HepG2 (cell line): ENCODE data around the gene FUOM. TPM values are rescaled to one million over a fixed set of nuclear protein-coding genes. Genes with fewer than 3 reads are reported as not detected.

ENCODE experiments used
- CEBPZ ChIP-seq: IDR thresholded peaks from 2 replicates; pipeline ENCODE4 v1.6.1; 2012; ENCODE audit warnings: low read length, improper control_type of control experiment
- FOSL2 ChIP-seq: sonication (generic); formaldehyde crosslinking; IDR thresholded peaks from 2 replicates; pipeline ENCODE4 v1.4.0; 2020; ENCODE audit warnings: missing genetic modification reagents
- HINFP ChIP-seq: sonication (generic); formaldehyde crosslinking; IDR thresholded peaks from 2 replicates; pipeline ENCODE4 v1.4.0; 2020; ENCODE audit warnings: low read depth, mild to moderate bottlenecking, missing genetic modification reagents
- KDM5B ChIP-seq: sonication (generic); formaldehyde crosslinking; IDR thresholded peaks from 2 replicates; pipeline ENCODE4 v1.4.0; 2020; ENCODE audit warnings: missing genetic modification reagents, mild to moderate bottlenecking, borderline replicate concordance
- PCBP2 ChIP-seq: fragments of 200-400 bp; formaldehyde crosslinking; optimal IDR thresholded peaks from 2 replicates; pipeline ENCODE3; 2018; ENCODE audit warnings: low read length, low read depth; ENCODE audit not compliant: poor library complexity, severe bottlenecking
- POLR2G ChIP-seq: fragments of 200-400 bp; formaldehyde crosslinking; IDR thresholded peaks from 2 replicates; pipeline ENCODE4 v1.6.1; 2018; ENCODE audit warnings: mild to moderate bottlenecking, low read depth, low read length, moderate library complexity
- PREB ChIP-seq: sonication (generic); formaldehyde crosslinking; IDR thresholded peaks from 2 replicates; pipeline ENCODE4 v1.4.0; 2020; ENCODE audit warnings: missing genetic modification reagents
- RARG ChIP-seq: sonication (generic); formaldehyde crosslinking; IDR thresholded peaks from 2 replicates; pipeline ENCODE4 v1.4.0; 2020; ENCODE audit warnings: low read depth, mild to moderate bottlenecking, missing genetic modification reagents
- SKIL ChIP-seq: sonication (generic); formaldehyde crosslinking; IDR thresholded peaks from 2 replicates; pipeline ENCODE4 v1.8.0; 2022; ENCODE audit warnings: missing genetic modification reagents, mild to moderate bottlenecking, moderate library complexity, borderline replicate concordance
- SMAD1 ChIP-seq: sonication (generic); formaldehyde crosslinking; IDR thresholded peaks from 2 replicates; pipeline ENCODE4 v1.4.0; 2020; ENCODE audit warnings: missing genetic modification reagents, low read depth, mild to moderate bottlenecking, borderline replicate concordance
- THAP11 ChIP-seq: IDR thresholded peaks from 2 replicates; pipeline ENCODE4 v1.6.1; 2016; ENCODE audit warnings: missing biosample characterization, missing genetic modification reagents
- ZNF205 ChIP-seq: IDR thresholded peaks from 2 replicates; pipeline ENCODE4 v1.6.1; 2018; ENCODE audit warnings: missing biosample characterization, missing genetic modification reagents
- polyA plus RNA-seq, 8 experiments: library from polyadenylated mRNA; depleted of rRNA in 3 of 8; stranded (reverse) in 7 of 8; unstranded in 1 of 8; fragments of >200 nt; fragmentation: Illumina TruSeq in 4 of 8; extraction: Trizol in 4 of 8; gene quantifications; 2 replicates each; pipeline versions ENCODE4 v1.2.1 to v1.2.3, GENCODE V29; 2011 to 2016; ENCODE audit warnings: low read depth in 4 of 8, missing spikeins in 1 of 8, mixed read lengths in 1 of 8; ENCODE audit not compliant: insufficient read depth in 1 of 8
- total RNA-seq, 5 experiments: library from RNA; depleted of rRNA; stranded (reverse); fragments of >200 nt; fragmentation: Illumina TruSeq; extraction: Trizol; gene quantifications; 2 replicates each; pipeline ENCODE4 v1.2.3, GENCODE V29; 2016; ENCODE audit warnings: low read depth in 1 of 5

The FUOM gene
- total and polyA plus RNA-seq, 2 of the 13 experiments (the other 11 are each of a cell fraction or from before 2014, with no cell fraction given), result 27.5 to 60.4 TPM

- TF ChIP-seq HINFP (CRISPR knock-in tag), result no peak
- no peak for TF ChIP-seq RARG (CRISPR knock-in tag)
- TF ChIP-seq SMAD1 (CRISPR knock-in tag), result peak; percentile 34; the same call in 1 of the 2 replicates
- TF ChIP-seq KDM5B (CRISPR knock-in tag), result peak; percentile 59; the same call in 1 of the 2 replicates
- no peak for TF ChIP-seq PREB (CRISPR knock-in tag)
- peak; percentile 42; the same call in 1 of the 2 replicates for TF ChIP-seq FOSL2 (CRISPR knock-in tag)
- TF ChIP-seq THAP11 (CRISPR knock-in tag), result peak; percentile 63; the same call in 1 of the 2 replicates
- TF ChIP-seq CEBPZ, result no peak
- TF ChIP-seq POLR2G, result peak; percentile 93
- TF ChIP-seq ZNF205, result no peak
- TF ChIP-seq SKIL (CRISPR knock-in tag), result no peak
- TF ChIP-seq PCBP2, result no peak
Observed at GRCh38 chr10:133373174-133374090, 15.6 kb upstream of the FUOM start, which contains the start of gene ECHS1 (continued).
